MM.1S (cell line): ENCODE results near the gene DRAM1.
A peak's percentile ranks its signal among the peaks of the same experiment; 100 is the strongest.

ENCODE experiments used
- DNase-seq: peaks from one replicate; pipeline ENCODE4 v3.0.0-alpha.2; 2015
- H2AFZ ChIP-seq: fragments of 300-600 bp; sonication (generic); 2 replicates; pipeline ENCODE4 v1.6.0; 2016; ENCODE audit warnings: antibody characterized with exemption, low read length
- H3F3A ChIP-seq: fragments of 300-600 bp; sonication (generic); 2 replicates; pipeline ENCODE4 v1.6.1; 2016; ENCODE audit warnings: mild to moderate bottlenecking, antibody characterized with exemption, low read length, moderate library complexity, mixed read lengths; ENCODE audit not compliant: insufficient read depth
- H3K27ac ChIP-seq: fragments of 300-600 bp; sonication (generic); 2 replicates; pipeline ENCODE4 v1.5.1; 2016; ENCODE audit warnings: mild to moderate bottlenecking, low read length
- H3K27me3 ChIP-seq: fragments of 300-600 bp; sonication (generic); replicated peaks from 2 replicates; pipeline ENCODE4 v1.6.0; 2016; ENCODE audit warnings: low read length; ENCODE audit not compliant: insufficient read depth
- H3K36me3 ChIP-seq: fragments of 300-600 bp; sonication (generic); replicated peaks from 2 replicates; pipeline ENCODE4 v1.6.1; 2016; ENCODE audit warnings: mild to moderate bottlenecking, low read length, mixed read lengths; ENCODE audit not compliant: insufficient read depth
- H3K4me1 ChIP-seq: fragments of 300-600 bp; sonication (generic); 2 replicates; pipeline ENCODE4 v1.6.1; 2016; ENCODE audit warnings: low read length, mixed read lengths
- H3K4me2 ChIP-seq: fragments of 300-600 bp; sonication (generic); 2 replicates; pipeline ENCODE4 v1.6.0; 2016; ENCODE audit warnings: low read depth, low read length
- H3K4me3 ChIP-seq: fragments of 300-600 bp; sonication (generic); 2 replicates; pipeline ENCODE4 v1.5.1; 2016; ENCODE audit warnings: low read length, mixed read lengths
- H3K79me2 ChIP-seq: fragments of 300-600 bp; sonication (generic); 2 replicates; pipeline ENCODE4 v1.6.1; 2016; ENCODE audit warnings: mixed run types, low read length, mixed read lengths
- H3K9ac ChIP-seq: fragments of 300-600 bp; sonication (generic); 2 replicates; pipeline ENCODE4 v1.6.1; 2016; ENCODE audit warnings: low read length, mixed read lengths
- H3K9me2 ChIP-seq: fragments of 300-600 bp; sonication (generic); replicated peaks from 2 replicates; pipeline ENCODE4 v1.6.1; 2016; ENCODE audit warnings: mild to moderate bottlenecking, low read length, mixed read lengths; ENCODE audit not compliant: insufficient read depth
- H3K9me3 ChIP-seq: fragments of 300-600 bp; sonication (generic); replicated peaks from 2 replicates; pipeline ENCODE4 v1.6.1; 2016; ENCODE audit warnings: mild to moderate bottlenecking, low read length, mixed read lengths; ENCODE audit not compliant: insufficient read depth
- H4K20me1 ChIP-seq: fragments of 300-600 bp; sonication (generic); 2 replicates; pipeline ENCODE4 v1.6.1; 2016; ENCODE audit warnings: mild to moderate bottlenecking, low read length, moderate library complexity, mixed read lengths; ENCODE audit not compliant: insufficient read depth
- CTCF ChIP-seq: fragments of 300-600 bp; sonication (generic); IDR thresholded peaks from 2 replicates; pipeline ENCODE4 v1.5.1; 2016; ENCODE audit warnings: antibody characterized with exemption, low read length, mixed read lengths
- EZH2 ChIP-seq: fragments of 300-600 bp; sonication (generic); optimal IDR thresholded peaks from 2 replicates; pipeline ENCODE3; 2017; ENCODE audit warnings: low read depth, mild to moderate bottlenecking, antibody characterized with exemption, low read length, mixed read lengths
- EZH2phosphoT487 ChIP-seq: fragments of 300-600 bp; sonication (generic); IDR thresholded peaks from 2 replicates; pipeline ENCODE4 v1.6.1; 2018; ENCODE audit warnings: antibody characterized with exemption, low read length

DRAM1 gene, protein sequence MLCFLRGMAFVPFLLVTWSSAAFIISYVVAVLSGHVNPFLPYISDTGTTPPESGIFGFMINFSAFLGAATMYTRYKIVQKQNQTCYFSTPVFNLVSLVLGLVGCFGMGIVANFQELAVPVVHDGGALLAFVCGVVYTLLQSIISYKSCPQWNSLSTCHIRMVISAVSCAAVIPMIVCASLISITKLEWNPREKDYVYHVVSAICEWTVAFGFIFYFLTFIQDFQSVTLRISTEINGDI

GRCh38 chr12:101876861-101877805 is at the start of gene DRAM1:
DRAM1 (plus strand) TSS chr12:101877580; CDS start chr12:101877790, 210 bp downstream.
- Histone ChIP-seq H3K4me1 (peaks cover 7% of the 10 kb centered on the region), H3K27ac (peak within 1 kb of the TSS; percentile 79), H2AFZ (peak within 1 kb of the TSS; percentile 100), H3K4me2 (peak within 1 kb of the TSS; percentile 82), H3K9me3 (no peaks in the 10 kb centered on the region), H3K9me2 (no peaks in the 10 kb centered on the region), H3F3A (peaks cover 10% of the 10 kb centered on the region), H3K79me2 (no peaks in the 10 kb centered on the region), H3K27me3 (no peaks in the 10 kb centered on the region), H3K36me3 (no peaks in the 10 kb centered on the region), H3K9ac (peak within 1 kb of the TSS; percentile 94), H4K20me1 (no peaks in the 10 kb centered on the region), H3K4me3 (peak within 1 kb of the TSS; percentile 99)
- peak; percentile 91 for DNase-seq
- TF ChIP-seq CTCF = no peak
- TF ChIP-seq EZH2 = no peak
- no peak for TF ChIP-seq EZH2phosphoT487

- DNase-seq = peak; percentile 82
Measured at GRCh38 chr12:101828463-101829196, 48.8 kb upstream of the DRAM1 start.

More at GRCh38 chr12:101828463-101829196, 48.8 kb upstream of the DRAM1 start:
- peaks cover 51% of the 10 kb centered on the region for H3K4me1 ChIP-seq
- H3K4me3 ChIP-seq = peak overlapping the region; percentile 97
- H3K36me3 ChIP-seq = no peaks in the 10 kb centered on the region; the same call in 1 of the 2 replicates
- H4K20me1 ChIP-seq = no peaks in the 10 kb centered on the region; the same call in 1 of the 2 replicates
- peaks cover 28% of the 10 kb centered on the region for H3F3A ChIP-seq
- peak overlapping the region; percentile 98; the same call in 1 of the 2 replicates for H3K9ac ChIP-seq
- H2AFZ ChIP-seq = no peak overlapping the region
- H3K79me2 ChIP-seq = peaks cover 67% of the 10 kb centered on the region
- H3K9me3 ChIP-seq = no peaks in the 10 kb centered on the region
- peak overlapping the region; percentile 35 for H3K4me2 ChIP-seq
- H3K27me3 ChIP-seq = no peaks in the 10 kb centered on the region
- TF ChIP-seq EZH2phosphoT487 = no peak
- no peak for TF ChIP-seq CTCF
- no peak for TF ChIP-seq EZH2
- H3K27ac ChIP-seq = peak overlapping the region; percentile 92; the same call in 1 of the 2 replicates
- H3K9me2 ChIP-seq = no peaks in the 10 kb centered on the region
